PFSK-1 (cell line): ENCODE measurements around the gene NEK11.

Experiments
- FOXP2 ChIP-seq: optimal IDR thresholded peaks from 2 replicates; pipeline ENCODE3; 2011; ENCODE audit warnings: borderline replicate concordance, control low read depth, inconsistent platforms; ENCODE audit not compliant: insufficient read depth; ENCODE audit errors: extremely low read length, extremely low read depth
- POLR2AphosphoS5 ChIP-seq: IDR thresholded peaks from 2 replicates; pipeline ENCODE4 v1.6.1; 2012; ENCODE audit warnings: low read depth, mild to moderate bottlenecking, control low read depth, low read length, moderate library complexity
- SIN3A ChIP-seq: IDR thresholded peaks from 2 replicates; pipeline ENCODE4 v1.6.1; 2012; ENCODE audit warnings: mild to moderate bottlenecking, low read length, moderate library complexity, borderline replicate concordance; ENCODE audit not compliant: insufficient read depth
- TAF1 ChIP-seq: IDR thresholded peaks from 2 replicates; pipeline ENCODE4 v1.6.1; 2012; ENCODE audit warnings: low read length, control low read depth, borderline replicate concordance; ENCODE audit not compliant: insufficient read depth
- TF ChIP-seq, protein P1 (sequence below), 2 experiments: IDR thresholded peaks; 2 replicates each; pipeline versions ENCODE4 v1.6.1 to v1.8.0; 2011 to 2012; ENCODE audit warnings: low read depth in 2 of 2, low read length in 2 of 2, control low read depth in 1 of 2, inconsistent platforms in 1 of 2, mild to moderate bottlenecking in 1 of 2, moderate library complexity in 1 of 2; ENCODE audit not compliant: insufficient read depth in 1 of 2

The NEK11 gene

DNA sequence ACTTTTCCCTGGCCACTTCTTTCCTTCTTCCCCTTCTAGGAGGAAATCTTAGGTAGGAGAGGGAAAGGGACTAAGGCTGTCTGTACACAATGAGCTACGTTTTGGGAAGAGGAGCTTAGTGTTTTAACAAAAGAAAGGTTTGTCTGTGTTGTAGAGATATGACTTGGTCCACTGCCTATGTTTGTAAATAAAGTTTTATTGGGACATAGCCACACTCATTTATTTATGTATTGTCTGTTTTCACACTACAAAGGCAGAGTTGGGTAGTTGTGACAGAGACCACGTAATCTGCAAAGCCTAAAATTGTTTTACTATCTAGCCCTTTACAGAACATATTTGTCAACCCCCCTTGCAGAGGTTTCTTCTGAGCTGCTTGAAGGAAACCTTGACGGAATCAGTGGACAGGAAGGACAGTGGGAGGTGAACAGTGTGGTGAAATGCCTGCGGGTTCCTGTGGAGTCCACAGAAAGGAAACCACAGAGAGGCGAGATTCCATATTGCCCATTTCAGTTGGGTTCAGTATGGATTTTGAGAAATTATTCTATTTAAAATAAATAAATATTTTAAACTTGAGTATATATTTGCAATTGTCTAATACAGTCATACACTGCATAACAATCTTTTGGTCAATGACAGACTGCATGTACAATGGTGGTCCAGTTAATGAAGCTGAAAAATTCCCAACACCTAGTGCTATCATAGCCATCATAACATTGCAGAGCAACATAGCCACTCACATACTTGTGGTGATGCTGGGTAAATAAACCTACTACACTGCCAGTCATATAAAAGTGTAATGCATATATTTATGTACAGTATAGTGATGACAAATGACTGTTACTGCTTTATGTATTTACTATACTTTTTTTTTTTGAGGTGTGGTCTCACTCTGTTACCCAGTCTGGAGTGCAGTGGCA is 197.0 kb downstream of the NEK11 start:
- TF ChIP-seq FOXP2, result no peak
- no peak for TF ChIP-seq SIN3A

DNA sequence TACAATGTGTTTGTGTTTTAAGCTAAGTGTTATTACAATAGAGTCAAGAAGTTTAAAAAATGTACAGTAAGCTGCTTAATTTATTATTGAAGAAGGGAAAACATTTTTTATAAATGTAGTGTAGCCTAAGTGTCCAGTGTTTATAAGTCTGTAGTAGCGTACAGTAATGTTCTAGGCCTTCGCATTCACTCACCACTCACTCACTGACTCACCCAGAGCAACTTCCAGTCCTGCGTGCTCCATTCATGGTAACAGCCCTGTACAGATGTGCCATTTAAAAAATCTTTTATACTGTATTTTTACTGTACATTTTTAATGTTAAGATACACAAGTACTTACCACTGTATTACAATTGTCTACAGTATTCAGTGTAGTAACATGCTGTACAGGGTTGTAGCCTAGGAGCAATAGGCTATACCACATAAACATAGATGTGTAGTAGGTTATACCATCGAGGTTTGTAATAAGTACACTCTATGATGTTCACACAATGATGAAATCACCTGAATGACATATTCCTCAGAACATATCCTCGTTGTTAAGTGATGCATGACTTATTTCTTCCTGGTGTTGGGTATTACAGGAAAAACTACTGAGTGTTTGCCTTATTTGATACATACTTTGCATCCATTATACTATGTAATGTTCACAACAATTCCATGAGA is 198.3 kb downstream of the NEK11 start:
- TF ChIP-seq POLR2AphosphoS5, result no peak
- TF ChIP-seq, protein P1, sequence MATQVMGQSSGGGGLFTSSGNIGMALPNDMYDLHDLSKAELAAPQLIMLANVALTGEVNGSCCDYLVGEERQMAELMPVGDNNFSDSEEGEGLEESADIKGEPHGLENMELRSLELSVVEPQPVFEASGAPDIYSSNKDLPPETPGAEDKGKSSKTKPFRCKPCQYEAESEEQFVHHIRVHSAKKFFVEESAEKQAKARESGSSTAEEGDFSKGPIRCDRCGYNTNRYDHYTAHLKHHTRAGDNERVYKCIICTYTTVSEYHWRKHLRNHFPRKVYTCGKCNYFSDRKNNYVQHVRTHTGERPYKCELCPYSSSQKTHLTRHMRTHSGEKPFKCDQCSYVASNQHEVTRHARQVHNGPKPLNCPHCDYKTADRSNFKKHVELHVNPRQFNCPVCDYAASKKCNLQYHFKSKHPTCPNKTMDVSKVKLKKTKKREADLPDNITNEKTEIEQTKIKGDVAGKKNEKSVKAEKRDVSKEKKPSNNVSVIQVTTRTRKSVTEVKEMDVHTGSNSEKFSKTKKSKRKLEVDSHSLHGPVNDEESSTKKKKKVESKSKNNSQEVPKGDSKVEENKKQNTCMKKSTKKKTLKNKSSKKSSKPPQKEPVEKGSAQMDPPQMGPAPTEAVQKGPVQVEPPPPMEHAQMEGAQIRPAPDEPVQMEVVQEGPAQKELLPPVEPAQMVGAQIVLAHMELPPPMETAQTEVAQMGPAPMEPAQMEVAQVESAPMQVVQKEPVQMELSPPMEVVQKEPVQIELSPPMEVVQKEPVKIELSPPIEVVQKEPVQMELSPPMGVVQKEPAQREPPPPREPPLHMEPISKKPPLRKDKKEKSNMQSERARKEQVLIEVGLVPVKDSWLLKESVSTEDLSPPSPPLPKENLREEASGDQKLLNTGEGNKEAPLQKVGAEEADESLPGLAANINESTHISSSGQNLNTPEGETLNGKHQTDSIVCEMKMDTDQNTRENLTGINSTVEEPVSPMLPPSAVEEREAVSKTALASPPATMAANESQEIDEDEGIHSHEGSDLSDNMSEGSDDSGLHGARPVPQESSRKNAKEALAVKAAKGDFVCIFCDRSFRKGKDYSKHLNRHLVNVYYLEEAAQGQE (IDR thresholded peaks at IDR 0.05; ENCODE audit: insufficient read depth in 1 of 2, low read depth in 2 of 2, low read length in 2 of 2), result no peak
- TF ChIP-seq TAF1, result no peak
- no peak for TF ChIP-seq SIN3A
- TF ChIP-seq FOXP2, result no peak

DNA sequence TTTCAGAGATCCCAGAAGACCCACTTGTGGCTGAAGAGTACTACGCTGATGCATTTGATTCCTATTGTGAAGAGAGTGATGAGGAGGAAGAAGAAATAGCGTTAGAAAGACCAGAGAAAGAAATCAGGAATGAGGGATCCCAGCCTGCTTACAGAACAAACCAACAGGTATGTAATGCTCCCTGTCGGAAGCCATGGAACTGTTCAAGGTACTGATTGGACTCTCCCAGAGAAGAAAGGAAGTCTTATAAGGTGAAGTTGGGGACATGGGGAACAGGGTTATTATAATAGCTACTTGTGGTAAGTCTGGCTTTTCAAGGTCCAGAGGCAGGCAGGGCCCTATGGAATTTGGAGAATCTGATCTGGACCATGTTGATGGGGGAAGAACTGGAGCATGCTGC is 201.8 kb downstream of the NEK11 start:
- TF ChIP-seq FOXP2, result no peak
- TF ChIP-seq SIN3A, result no peak
- TF ChIP-seq POLR2AphosphoS5, result no peak
- TF ChIP-seq TAF1, result no peak
- TF ChIP-seq, protein P1 (IDR thresholded peaks at IDR 0.05; ENCODE audit: insufficient read depth in 1 of 2, low read depth in 2 of 2, low read length in 2 of 2), result 0 out of 4 replicates have a peak, but pooled peaks of 1 of the 2 experiments have one; percentile 32

DNA sequence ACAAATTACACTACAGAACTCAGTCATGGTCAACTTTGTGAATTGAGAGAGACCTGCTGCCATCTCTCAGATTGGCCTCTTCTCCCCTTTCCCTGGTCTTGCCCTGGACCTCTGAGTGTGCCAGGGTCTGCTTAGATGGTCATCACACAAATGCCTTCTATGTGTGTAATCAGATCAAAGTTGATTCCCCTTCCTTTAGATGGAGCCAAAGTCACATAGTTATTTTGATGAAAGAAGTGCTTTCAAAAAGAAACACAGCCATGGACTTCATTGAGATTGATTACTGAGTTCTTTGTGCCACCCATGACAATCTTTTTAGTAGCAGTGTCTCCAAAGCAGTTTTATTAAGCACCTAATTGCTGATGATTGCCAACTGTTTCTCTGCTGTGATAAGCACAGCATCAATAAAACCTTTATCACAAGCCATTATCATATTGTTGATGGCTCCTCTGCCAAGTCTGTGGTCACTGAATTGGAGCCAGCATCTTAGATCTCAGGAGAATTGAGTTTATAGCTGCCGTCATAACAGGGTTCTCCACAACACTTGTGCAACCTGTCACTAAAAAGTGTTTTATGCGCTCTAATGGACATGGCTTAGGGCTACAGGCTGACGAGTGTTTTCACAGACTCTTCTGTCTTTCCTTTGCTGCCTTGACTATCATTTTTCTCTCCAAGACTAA is 205.2 kb downstream of the NEK11 start:
- TF ChIP-seq POLR2AphosphoS5, result no peak
- no peak for TF ChIP-seq TAF1
- TF ChIP-seq, protein P1 (IDR thresholded peaks at IDR 0.05; ENCODE audit: insufficient read depth in 1 of 2, low read depth in 2 of 2, low read length in 2 of 2), result no peak
- no peak for TF ChIP-seq FOXP2
- no peak for TF ChIP-seq SIN3A

DNA sequence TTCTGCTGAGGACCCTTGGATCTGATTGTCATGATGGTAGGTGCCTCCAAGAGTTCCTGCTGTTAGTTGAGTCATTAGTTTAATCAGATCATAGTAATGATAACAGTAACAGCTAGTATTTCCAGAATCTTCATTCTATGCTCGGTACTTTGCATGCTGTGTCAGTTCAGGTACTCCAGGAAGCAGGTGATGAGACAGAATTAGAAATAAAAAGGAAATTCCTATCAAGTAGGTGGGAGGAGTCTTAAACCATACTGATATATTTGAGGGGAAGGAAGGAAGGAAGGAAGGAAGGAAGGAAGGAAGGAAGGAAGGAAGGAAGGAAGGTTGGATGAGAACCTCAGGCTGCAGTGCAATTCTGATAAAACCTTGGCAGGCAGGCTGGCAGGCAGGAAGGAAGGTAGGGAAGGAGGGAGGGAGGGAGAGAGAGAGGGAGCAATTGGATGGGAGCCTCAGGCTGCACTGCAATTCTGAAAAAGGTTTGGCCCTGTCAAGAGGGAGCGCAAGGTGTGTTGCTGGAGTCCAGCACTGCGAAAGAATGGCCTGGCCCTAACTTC is 206.1 kb downstream of the NEK11 start:
- TF ChIP-seq FOXP2, result no peak
- TF ChIP-seq POLR2AphosphoS5, result no peak
- TF ChIP-seq, protein P1 (IDR thresholded peaks at IDR 0.05; ENCODE audit: insufficient read depth in 1 of 2, low read depth in 2 of 2, low read length in 2 of 2), result no peak
- no peak for TF ChIP-seq TAF1
